Activated T-cell treated with anti-CD3 and anti-CD28 coated beads, Interleukin-2, amount 50 U/mL, for 4 hours (primary cell): ENCODE data around the gene MLLT10. TPM values are rescaled to one million over a fixed set of nuclear protein-coding genes. Genes with fewer than 3 reads are reported as not detected.
A peak's percentile ranks its signal among the peaks of the same experiment; 100 is the strongest.

Experiments
- ATAC-seq, 2 donors: fragments of 200-7000 bp; cut with Tn5 transposase; one replicate each; pipeline ENCODE4 v1.10.0; 2021
- DNase-seq: peaks from one replicate; pipeline ENCODE4 v3.0.0-alpha.2; 2020
- H3K27me3 Mint-ChIP-seq: one replicate; pipeline ENCODE4 v1.8.0; 2021; ENCODE audit warnings: low read depth, mixed read lengths
- H3K36me3 Mint-ChIP-seq: one replicate; pipeline ENCODE4 v1.8.0; 2022; ENCODE audit warnings: mixed read lengths; ENCODE audit not compliant: insufficient read depth
- H3K4me1 Mint-ChIP-seq: one replicate; pipeline ENCODE4 v1.8.0; 2021; ENCODE audit warnings: low read depth, mixed read lengths
- H3K4me3 Mint-ChIP-seq: one replicate; pipeline ENCODE4 v1.8.0; 2021; ENCODE audit warnings: mild to moderate bottlenecking, moderate library complexity, mixed read lengths
- H3K9me3 Mint-ChIP-seq: one replicate; pipeline ENCODE4 v1.8.0; 2021; ENCODE audit warnings: mixed read lengths
- total RNA-seq, 3 donors: library from RNA; stranded (reverse); gene quantifications; one replicate each; pipeline ENCODE4 v1.2.1, GENCODE V29; 2021

MLLT10 gene
- total RNA-seq, 3 donors from 2014 or later = 28.6 to 30.6 (median 29.4) TPM

DNA sequence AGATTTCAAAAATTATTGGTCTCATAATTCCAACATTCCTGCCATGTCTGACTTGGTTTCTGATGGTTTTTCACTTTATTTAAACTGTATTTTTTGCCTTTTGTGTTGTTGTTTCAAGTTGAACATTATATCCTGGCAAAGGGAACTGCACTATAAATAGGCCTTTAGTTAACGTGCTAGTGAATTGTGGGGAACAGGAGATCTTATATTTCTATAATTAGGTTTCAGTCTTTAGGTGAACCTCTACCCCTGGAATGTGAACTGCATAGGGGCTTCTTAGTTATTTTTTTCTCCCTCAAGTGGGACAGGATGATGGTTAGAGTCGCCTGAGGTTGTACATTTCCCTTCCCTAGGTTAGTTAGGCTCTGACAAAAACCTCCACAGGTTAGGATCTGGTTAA lies 128.6 kb downstream of the MLLT10 start:
- DNase-seq = no peak
- H3K27me3 Mint-ChIP-seq = no peaks in the 10 kb centered on the region
- H3K4me1 Mint-ChIP-seq = peaks cover 30% of the 10 kb centered on the region
- ATAC-seq = no peak
- no peaks in the 10 kb centered on the region for H3K9me3 Mint-ChIP-seq
- peaks cover 13% of the 10 kb centered on the region for H3K36me3 Mint-ChIP-seq
- no peak overlapping the region for H3K4me3 Mint-ChIP-seq

DNA sequence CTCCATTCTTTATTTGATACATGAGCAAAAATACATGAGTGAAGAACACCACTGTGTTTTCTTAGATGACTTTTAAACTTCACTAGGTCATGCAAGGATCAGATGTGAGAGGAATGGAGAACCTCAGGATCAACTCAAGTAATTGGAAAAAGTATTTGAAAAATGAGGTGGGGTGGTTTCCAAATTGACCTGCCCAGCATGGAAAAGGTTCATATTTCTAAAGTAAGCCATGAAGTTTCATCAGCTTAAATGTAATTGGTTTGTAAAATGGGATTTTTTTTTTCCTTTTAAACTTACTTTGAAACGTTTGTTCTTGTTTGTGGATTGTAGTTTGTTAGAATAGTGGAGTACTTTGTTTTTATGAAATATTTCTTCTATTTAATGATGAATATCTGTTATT lies 134.8 kb downstream of the MLLT10 start:
- Mint-ChIP-seq H3K9me3 (no peaks in the 10 kb centered on the region), H3K36me3 (peaks cover 16% of the 10 kb centered on the region), H3K27me3 (no peaks in the 10 kb centered on the region), H3K4me3 (no peak overlapping the region), H3K4me1 (peaks cover 20% of the 10 kb centered on the region)
- DNase-seq (no peak), ATAC-seq (no peak)

DNA sequence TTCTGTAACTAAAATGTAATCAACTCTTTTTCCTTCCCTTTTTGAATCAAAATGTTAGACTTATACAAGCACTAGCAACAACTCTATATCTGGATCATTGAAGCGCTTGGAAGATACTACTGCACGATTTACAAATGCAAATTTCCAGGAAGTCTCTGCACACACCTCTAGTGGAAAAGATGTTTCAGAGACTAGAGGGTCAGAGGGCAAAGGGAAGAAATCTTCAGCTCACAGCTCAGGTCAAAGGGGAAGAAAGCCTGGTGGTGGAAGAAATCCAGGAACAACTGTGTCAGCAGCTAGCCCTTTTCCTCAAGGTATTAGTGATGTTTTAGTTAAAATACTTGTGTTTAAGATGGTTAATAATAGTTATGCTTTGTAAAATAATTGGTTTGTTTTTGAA lies 136.4 kb downstream of the MLLT10 start:
- Mint-ChIP-seq H3K9me3 (no peaks in the 10 kb centered on the region), H3K4me3 (no peak overlapping the region), H3K27me3 (no peaks in the 10 kb centered on the region), H3K4me1 (peaks cover 20% of the 10 kb centered on the region), H3K36me3 (peaks cover 22% of the 10 kb centered on the region)
- DNase-seq = no peak
- ATAC-seq = no peak

DNA sequence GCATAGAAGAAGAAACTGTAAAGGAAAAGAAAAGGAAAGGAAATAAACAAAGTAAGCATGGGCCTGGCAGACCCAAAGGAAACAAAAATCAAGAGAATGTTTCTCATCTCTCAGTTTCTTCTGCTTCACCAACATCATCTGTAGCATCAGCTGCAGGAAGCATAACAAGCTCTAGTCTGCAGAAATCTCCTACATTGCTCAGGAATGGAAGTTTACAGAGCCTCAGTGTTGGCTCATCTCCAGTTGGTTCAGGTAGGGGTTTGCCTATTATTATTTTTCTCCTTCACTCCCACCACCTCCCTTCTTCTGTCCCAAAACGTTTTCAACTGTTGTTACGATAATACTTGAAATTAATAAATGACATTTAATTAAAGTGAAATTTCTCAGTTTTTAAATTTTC lies 139.6 kb downstream of the MLLT10 start:
- Mint-ChIP-seq H3K36me3 (peaks cover 18% of the 10 kb centered on the region), H3K9me3 (no peaks in the 10 kb centered on the region), H3K4me3 (no peak overlapping the region), H3K27me3 (no peaks in the 10 kb centered on the region), H3K4me1 (peaks cover 12% of the 10 kb centered on the region)
- DNase-seq (no peak), ATAC-seq (no peak)

DNA sequence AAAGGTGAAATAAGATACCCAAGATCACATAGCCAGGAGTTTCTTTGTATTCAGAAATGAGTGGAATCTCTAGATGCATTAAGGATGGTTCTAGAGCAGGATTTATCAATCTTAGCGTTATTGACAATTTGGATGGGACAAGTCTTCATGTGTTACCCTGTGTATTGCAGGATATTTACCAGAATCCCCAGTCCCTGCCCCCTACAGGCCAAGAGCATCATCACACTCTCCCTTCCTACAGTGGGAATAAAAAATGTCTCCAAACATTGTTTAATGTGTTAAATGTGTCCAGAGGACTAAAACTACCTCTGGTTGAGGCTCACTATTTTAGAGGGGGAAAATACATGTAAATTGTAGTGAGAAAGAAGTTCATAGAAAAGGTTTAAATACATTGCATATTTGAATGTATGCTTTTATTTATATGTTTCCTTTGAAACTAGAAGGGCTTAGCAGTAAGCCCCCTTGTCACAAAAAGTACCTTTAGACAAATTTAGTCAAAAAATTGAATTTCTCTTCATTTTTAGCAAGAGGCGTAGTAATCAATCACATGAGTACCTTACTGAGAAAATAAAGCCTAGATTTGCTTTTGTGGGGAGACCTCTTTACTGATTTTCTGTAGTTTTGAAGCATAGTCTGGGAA lies 141.2 kb downstream of the MLLT10 start:
- peaks cover 17% of the 10 kb centered on the region for H3K36me3 Mint-ChIP-seq
- DNase-seq = peak; percentile 17
- peak; percentile 70 to 71 for ATAC-seq
- H3K9me3 Mint-ChIP-seq = no peaks in the 10 kb centered on the region
- no peaks in the 10 kb centered on the region for H3K27me3 Mint-ChIP-seq
- no peak overlapping the region for H3K4me3 Mint-ChIP-seq
- peaks cover 4% of the 10 kb centered on the region for H3K4me1 Mint-ChIP-seq

DNA sequence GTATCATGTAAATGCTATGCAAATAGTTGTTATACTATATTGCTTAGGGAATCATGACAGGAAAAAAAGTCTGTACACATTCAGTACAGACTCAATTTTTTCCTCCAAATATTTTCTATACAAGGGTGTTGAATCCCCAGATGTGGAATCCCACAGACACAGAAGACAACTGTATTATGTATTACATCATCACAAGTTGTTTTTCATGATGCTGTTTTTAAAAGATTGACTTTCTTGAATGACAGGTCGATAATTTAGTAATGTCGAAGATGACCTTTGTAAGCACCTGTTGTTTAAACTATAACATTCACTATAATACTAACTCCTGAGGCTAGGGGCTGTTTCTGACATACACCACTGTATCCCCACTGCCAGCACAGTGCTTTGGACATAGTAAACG lies 143.5 kb downstream of the MLLT10 start:
- H3K9me3 Mint-ChIP-seq = no peaks in the 10 kb centered on the region
- DNase-seq (no peak), ATAC-seq (no peak)
- peaks cover 2% of the 10 kb centered on the region for H3K4me1 Mint-ChIP-seq
- H3K27me3 Mint-ChIP-seq = no peaks in the 10 kb centered on the region
- no peak overlapping the region for H3K4me3 Mint-ChIP-seq
- H3K36me3 Mint-ChIP-seq = peaks cover 25% of the 10 kb centered on the region

DNA sequence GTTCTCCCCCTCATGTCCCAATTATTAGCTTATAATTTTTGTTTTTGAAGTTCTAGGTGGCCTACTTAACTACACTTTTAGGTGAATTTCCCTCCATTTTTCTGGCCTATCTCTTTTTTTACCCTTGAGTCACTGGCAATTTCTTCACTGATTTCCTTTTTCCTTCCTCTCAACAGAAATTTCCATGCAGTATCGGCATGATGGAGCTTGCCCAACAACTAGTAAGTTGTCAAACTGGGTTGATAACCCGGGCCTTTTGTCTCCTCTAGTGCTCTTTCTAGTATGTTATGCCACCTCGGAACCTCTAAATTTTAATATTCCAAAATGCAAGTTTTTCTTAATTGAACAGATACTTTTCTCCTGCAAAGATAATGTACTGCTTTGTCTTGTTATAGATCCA lies 147.1 kb downstream of the MLLT10 start:
- no peak for ATAC-seq
- H3K9me3 Mint-ChIP-seq = no peaks in the 10 kb centered on the region

DNA sequence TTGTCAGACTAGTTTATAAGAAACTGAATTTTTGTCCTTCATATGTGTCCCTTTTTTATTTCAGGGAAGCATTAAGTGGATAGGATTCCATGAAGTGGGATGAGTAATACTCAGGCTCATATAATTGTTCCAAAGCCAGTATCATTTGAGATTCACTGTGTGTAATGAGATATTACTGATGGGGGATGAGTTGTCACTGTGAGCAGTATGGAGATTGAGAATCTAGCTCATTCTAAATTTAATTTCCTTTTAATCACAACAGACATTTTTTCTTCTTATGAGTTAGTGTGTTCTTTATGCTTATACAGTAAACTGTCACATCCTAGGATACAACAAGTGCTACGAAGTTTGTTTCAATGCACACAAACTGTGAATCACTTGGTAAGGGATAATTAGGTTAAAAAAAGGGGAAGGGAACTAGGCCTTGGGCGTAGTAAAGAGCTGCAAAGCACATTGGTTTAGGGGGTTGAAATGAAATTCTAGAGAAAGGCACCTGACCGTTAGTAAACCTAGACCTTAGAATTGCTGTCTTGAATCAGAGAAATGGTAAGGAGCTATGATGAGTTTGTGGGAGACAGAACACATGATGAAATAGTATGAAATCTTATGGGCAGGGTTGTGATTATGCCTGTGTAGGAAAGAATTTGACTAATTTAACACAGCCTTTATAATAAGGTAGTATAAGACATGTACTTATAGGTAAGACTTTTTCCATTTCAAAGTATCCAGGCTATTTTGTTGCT lies 153.4 kb downstream of the MLLT10 start:
- Mint-ChIP-seq H3K27me3 (no peaks in the 10 kb centered on the region), H3K36me3 (peaks cover 34% of the 10 kb centered on the region), H3K9me3 (no peaks in the 10 kb centered on the region), H3K4me1 (peaks cover 2% of the 10 kb centered on the region), H3K4me3 (no peak overlapping the region)
- no peak for ATAC-seq
- DNase-seq = no peak

More for the DNA sequence above, 147.1 kb downstream of the MLLT10 start:
- Mint-ChIP-seq H3K4me3 (no peak overlapping the region), H3K36me3 (peaks cover 23% of the 10 kb centered on the region), H3K27me3 (no peaks in the 10 kb centered on the region), H3K4me1 (peaks cover 4% of the 10 kb centered on the region)
- no peak for DNase-seq

DNA sequence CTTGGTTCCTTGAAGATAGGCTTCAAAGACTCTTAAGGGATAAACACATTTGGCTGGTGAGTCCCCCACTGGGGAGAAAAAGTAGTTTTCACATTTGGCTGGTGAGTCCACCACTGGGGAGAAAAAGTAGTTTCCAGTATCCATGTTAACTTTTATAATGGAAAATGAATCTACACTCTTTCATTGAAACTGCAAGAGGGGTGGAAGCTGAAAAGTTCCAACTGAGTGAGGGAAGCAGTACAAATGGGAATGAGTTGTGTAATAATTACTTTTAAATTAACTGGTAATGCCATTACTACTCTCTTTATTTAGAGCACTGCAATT lies 153.9 kb downstream of the MLLT10 start:
- Mint-ChIP-seq H3K4me1 (peaks cover 2% of the 10 kb centered on the region), H3K4me3 (no peak overlapping the region), H3K27me3 (no peaks in the 10 kb centered on the region), H3K9me3 (no peaks in the 10 kb centered on the region), H3K36me3 (peaks cover 36% of the 10 kb centered on the region)
- ATAC-seq = no peak
- DNase-seq = no peak

DNA sequence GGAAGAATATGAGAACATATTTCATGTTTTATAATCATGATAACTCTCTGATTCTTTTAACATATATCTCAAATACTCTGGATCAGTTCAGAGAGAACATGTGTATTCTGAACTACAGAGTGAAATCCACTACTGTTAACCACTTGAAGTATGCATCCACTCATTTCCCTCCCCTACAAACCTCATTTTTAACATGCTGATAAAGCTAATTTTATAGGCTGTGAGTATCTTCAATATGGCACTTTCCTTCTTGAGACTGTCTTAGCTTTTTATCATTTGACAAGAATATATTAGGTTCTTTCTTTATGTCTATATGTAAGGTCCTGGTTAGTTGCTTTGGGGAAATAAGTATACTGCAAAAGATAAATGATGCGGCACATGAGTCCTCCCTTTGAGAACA lies 154.8 kb downstream of the MLLT10 start:
- H3K27me3 Mint-ChIP-seq = no peaks in the 10 kb centered on the region
- no peaks in the 10 kb centered on the region for H3K9me3 Mint-ChIP-seq
- ATAC-seq (no peak), DNase-seq (no peak)
- H3K36me3 Mint-ChIP-seq = peaks cover 42% of the 10 kb centered on the region
- H3K4me1 Mint-ChIP-seq = peaks cover 5% of the 10 kb centered on the region
- no peak overlapping the region for H3K4me3 Mint-ChIP-seq

DNA sequence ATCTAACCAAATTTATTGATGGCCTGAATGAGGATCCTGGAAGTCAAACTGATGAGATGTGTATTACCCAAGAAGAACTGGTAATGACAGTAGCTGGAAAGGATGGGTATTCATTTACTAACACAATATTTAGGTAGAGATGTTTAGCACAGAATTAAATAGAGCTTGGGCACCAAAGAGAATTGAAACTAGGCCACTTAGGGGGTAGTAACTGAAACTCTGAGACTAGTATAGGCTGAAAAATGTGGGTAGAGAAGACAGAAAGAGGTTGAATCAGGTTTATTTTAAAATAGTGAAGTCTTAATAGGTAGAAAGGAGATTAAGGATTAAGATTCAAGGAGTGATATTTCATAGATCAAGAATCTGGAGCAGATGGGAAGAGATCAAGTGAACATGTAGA lies 155.8 kb downstream of the MLLT10 start:
- H3K4me3 Mint-ChIP-seq = no peak overlapping the region
- peaks cover 4% of the 10 kb centered on the region for H3K4me1 Mint-ChIP-seq
- no peaks in the 10 kb centered on the region for H3K9me3 Mint-ChIP-seq
- no peaks in the 10 kb centered on the region for H3K27me3 Mint-ChIP-seq
- ATAC-seq = no peak
- DNase-seq = no peak
- peaks cover 40% of the 10 kb centered on the region for H3K36me3 Mint-ChIP-seq

DNA sequence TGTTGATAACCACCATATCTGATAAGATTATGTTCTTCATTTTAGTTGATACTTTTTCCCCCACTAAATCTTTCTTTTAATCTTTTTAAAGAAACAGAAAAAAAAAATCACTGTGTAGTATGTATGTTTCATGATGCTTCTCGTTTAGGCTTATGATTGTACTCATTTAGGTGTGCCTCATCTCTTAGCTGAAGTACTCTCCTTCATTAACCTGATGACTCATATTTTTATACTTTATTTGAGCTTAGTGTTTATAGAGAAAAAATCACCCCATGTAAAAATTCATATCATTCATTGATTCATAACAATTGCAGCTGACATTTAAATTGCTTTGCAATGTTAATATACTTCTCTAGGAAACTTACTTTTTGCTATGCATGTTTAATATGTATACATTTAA lies 158.9 kb downstream of the MLLT10 start:
- Mint-ChIP-seq H3K9me3 (peaks cover 5% of the 10 kb centered on the region), H3K36me3 (peaks cover 45% of the 10 kb centered on the region), H3K4me3 (no peak overlapping the region), H3K4me1 (peaks cover 8% of the 10 kb centered on the region), H3K27me3 (no peaks in the 10 kb centered on the region)
- DNase-seq (no peak), ATAC-seq (no peak)

DNA sequence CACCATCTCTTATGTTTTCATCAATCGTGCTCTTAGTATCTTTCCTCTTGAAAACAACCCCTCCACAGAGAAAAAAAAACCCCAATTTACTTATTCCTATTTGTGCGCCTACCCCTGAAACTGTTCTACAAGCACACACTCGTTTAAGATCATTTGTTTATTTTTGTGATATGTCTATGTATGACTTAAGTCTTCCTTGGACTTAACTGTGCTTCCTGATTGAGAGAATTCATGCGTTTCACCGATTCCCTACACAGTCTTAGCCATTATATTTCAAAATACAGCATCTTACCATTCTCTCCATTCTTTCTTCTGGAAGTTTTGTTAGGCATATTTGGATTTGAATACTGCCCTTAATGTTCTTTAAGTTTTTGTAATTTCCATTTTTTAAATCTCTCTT lies 159.4 kb downstream of the MLLT10 start:
- Mint-ChIP-seq H3K4me3 (no peak overlapping the region), H3K36me3 (peaks cover 49% of the 10 kb centered on the region), H3K4me1 (peaks cover 8% of the 10 kb centered on the region)

DNA sequence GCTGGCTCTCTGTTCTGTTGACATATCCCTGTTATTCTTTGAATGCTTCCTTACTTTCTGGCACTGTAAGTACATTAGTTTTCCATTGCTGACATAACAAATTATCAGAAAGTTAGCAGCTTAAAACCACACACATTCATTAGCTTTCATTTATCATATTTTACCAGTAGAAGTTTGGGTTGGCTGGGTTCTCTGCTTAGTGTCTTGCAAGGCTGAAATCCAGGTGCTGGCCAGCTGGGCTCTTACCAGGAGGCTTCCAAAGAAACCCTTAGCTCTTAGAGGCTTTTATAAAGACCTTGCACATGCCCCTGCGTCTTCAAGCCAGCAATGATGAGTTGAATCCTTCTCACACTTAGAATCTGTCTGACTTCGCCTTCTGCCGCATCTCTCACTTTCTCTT lies 160.6 kb downstream of the MLLT10 start:
- Mint-ChIP-seq H3K27me3 (no peaks in the 10 kb centered on the region), H3K36me3 (peaks cover 48% of the 10 kb centered on the region), H3K4me1 (peaks cover 8% of the 10 kb centered on the region), H3K9me3 (peaks cover 15% of the 10 kb centered on the region), H3K4me3 (no peak overlapping the region)
- ATAC-seq (no peak), DNase-seq (no peak)

More for the DNA sequence above, 159.4 kb downstream of the MLLT10 start:
- ATAC-seq (no peak), DNase-seq (no peak)
- Mint-ChIP-seq H3K27me3 (no peaks in the 10 kb centered on the region), H3K9me3 (peaks cover 9% of the 10 kb centered on the region)

DNA sequence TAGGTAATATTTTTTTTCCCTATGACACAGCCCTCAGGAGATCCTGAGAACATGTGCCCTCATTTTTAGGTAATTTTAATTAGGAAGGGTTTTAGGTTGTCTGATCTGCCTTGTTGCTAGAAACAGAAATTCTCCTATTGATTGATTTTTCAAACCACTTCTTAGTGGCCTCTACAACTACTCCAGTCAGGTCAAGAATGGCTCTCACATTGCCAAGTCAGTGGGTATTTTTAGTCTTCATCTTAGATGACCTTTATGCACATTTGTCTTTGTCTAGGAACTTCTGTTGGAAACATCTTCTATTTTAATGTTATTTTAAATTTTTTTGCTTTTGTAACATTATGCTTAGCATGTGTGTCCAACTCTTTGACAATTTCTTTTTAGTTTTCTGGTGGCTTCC lies 162.3 kb downstream of the MLLT10 start:
- Mint-ChIP-seq H3K9me3 (peaks cover 31% of the 10 kb centered on the region), H3K4me1 (peaks cover 8% of the 10 kb centered on the region), H3K27me3 (no peaks in the 10 kb centered on the region), H3K4me3 (no peak overlapping the region), H3K36me3 (peaks cover 54% of the 10 kb centered on the region)
- no peak for DNase-seq
- no peak for ATAC-seq
